Caco-2 (cell line): ENCODE results near the gene PCDHGA9. TPM values are rescaled to one million over a fixed set of nuclear protein-coding genes. Genes with fewer than 3 reads are reported as not detected.
"Not testable (repeated sequence)": the region's sequence is repeated elsewhere in the genome, so short reads cannot be mapped to it uniquely, and the experiment has no call there.

Experiments used
- BruUV-seq: library from RNA; stranded (reverse); fragments of 400-500 nt; replicated peaks from 2 replicates; lab custom pipeline; 2021; lab: Mats Ljungman, UMichigan
- CTCF ChIA-PET: fragments of 300-600 bp; sonication (Branson Sonifier 250); formaldehyde crosslinking; loops from one replicate; lab custom pipeline; 2022; ENCODE audit warnings: antibody characterized with exemption; lab: Charles Lee
- POLR2A ChIA-PET: fragments of 300-600 bp; sonication (Branson Sonifier 250); formaldehyde crosslinking; loops from one replicate; lab custom pipeline; 2022; ENCODE audit warnings: antibody characterized with exemption; lab: Charles Lee
- DNase-seq, 2 experiments: peaks; one replicate each; pipeline versions ENCODE4 v3.0.0 to v3.0.0-alpha.2; 2020 to 2022
- H3K27me3 ChIP-seq: replicated peaks from 2 replicates; pipeline ENCODE4 v1.6.0; 2011; ENCODE audit warnings: low read length; ENCODE audit not compliant: control insufficient read depth, insufficient read depth
- H3K36me3 ChIP-seq: 2 replicates; pipeline ENCODE4 v1.5.1; 2011; ENCODE audit warnings: low read length; ENCODE audit not compliant: control insufficient read depth, insufficient read depth
- H3K4me1 ChIP-seq: fragments of 250-450 bp; sonication (Bioruptor Pico); 2 replicates; pipeline ENCODE4 v1.5.1; 2020; ENCODE audit warnings: mild to moderate bottlenecking
- H3K4me3 ChIP-seq: 2 replicates; pipeline ENCODE4 v1.5.1; 2011; ENCODE audit warnings: low read depth, mild to moderate bottlenecking, control low read depth, low read length
- H3K9me3 ChIP-seq: fragments of 250-450 bp; sonication (Bioruptor Pico); 2 replicates; pipeline ENCODE4 v1.5.1; 2020; ENCODE audit warnings: mild to moderate bottlenecking, moderate library complexity
- H3K27ac Mint-ChIP-seq: one replicate; pipeline ENCODE4 v1.8.0; 2022; ENCODE audit warnings: mixed read lengths; ENCODE audit not compliant: unreplicated experiment
- H3K27me3 Mint-ChIP-seq: one replicate; pipeline ENCODE4 v1.8.0; 2022; ENCODE audit warnings: mixed read lengths; ENCODE audit not compliant: insufficient read depth, unreplicated experiment
- H3K36me3 Mint-ChIP-seq: one replicate; pipeline ENCODE4 v1.8.0; 2022; ENCODE audit warnings: mild to moderate bottlenecking, mixed read lengths; ENCODE audit not compliant: insufficient read depth, unreplicated experiment
- H3K4me1 Mint-ChIP-seq: one replicate; pipeline ENCODE4 v1.8.0; 2022; ENCODE audit warnings: low read depth, mixed read lengths; ENCODE audit not compliant: unreplicated experiment
- H3K4me3 Mint-ChIP-seq: one replicate; pipeline ENCODE4 v1.8.0; 2022; ENCODE audit warnings: mild to moderate bottlenecking, moderate library complexity, mixed read lengths; ENCODE audit not compliant: unreplicated experiment
- H3K9me3 Mint-ChIP-seq: one replicate; pipeline ENCODE4 v1.8.0; 2022; ENCODE audit warnings: mixed read lengths; ENCODE audit not compliant: unreplicated experiment
- CTCF ChIP-seq, 2 experiments: fragments of 200-600 bp in 1 of 2; IDR thresholded peaks; 1 replicate in 1 of 2; 2 replicates in 1 of 2; pipeline versions ENCODE4 v1.5.1 to v1.8.0; 2011 to 2022; ENCODE audit warnings: antibody characterized with exemption in 1 of 2, control low read depth in 1 of 2, inconsistent platforms in 1 of 2, low read depth in 1 of 2, low read length in 1 of 2, mild to moderate bottlenecking in 1 of 2, moderate library complexity in 1 of 2; ENCODE audit not compliant: insufficient read depth in 1 of 2, severe bottlenecking in 1 of 2, unreplicated experiment in 1 of 2
- intact Hi-C: fragments of 100-400 bp; cut with micrococcal nuclease; formaldehyde crosslinking; loops from one replicate; pipeline ENCODE4 v1.10.0; 2022; ENCODE audit not compliant: unreplicated experiment
- total RNA-seq: library from RNA; stranded (reverse); gene quantifications from 2 replicates; pipeline ENCODE4 v1.2.3, GENCODE V29; 2022

The PCDHGA9 gene
- total RNA-seq, 1 experiment from 2014 or later = 2.8 TPM

GRCh38 chr5:141417494-141418172, 15.1 kb downstream of the PCDHGA9 start, which contains the start of gene PCDHGB7:
Gene PCDHGB7 (plus strand): TSS chr5:141417677. CDS start chr5:141417860, 183 bp downstream.
- H3K4me3 Mint-ChIP-seq, H3K4me1 Mint-ChIP-seq, H3K4me1 ChIP-seq, H3K27ac Mint-ChIP-seq, H3K27me3 Mint-ChIP-seq, BruUV-seq, intact Hi-C loops, DNase-seq, H3K4me3 ChIP-seq, POLR2A ChIA-PET, H3K27me3 ChIP-seq, CTCF ChIA-PET, H3K36me3 ChIP-seq: not testable (repeated sequence)
- Mint-ChIP-seq H3K9me3 (peaks cover 30% of the 10 kb centered on the region), H3K36me3 (peaks cover 27% of the 10 kb centered on the region)
- peaks cover 12% of the 10 kb centered on the region for H3K9me3 ChIP-seq

DNA sequence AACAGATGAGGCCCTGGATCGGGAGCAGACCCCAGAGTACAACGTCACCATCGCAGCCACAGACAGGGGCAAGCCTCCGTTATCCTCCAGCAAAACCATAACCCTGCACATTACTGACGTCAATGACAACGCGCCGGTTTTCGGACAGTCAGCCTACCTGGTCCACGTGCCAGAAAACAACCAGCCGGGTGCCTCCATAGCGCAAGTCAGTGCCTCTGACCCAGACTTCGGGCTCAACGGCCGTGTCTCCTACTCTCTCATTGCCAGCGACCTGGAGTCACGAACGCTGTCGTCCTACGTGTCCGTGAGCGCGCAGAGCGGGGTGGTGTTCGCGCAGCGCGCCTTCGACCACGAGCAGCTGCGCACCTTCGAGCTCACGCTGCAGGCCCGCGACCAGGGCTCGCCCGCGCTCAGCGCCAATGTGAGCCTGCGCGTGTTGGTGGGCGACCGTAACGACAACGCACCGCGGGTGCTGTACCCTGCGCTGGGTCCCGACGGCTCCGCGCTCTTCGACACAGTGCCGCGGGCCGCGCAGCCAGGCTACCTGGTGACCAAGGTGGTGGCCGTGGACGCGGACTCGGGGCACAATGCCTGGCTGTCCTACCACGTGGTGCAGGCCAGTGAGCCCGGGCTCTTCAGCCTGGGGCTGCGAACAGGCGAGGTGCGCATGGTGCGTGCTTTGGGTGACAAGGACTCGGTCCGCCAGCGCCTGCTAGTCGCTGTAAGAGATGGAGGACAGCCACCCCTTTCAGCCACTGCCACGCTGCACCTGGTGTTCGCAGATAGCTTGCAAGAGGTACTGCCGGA, 16.7 kb downstream of the PCDHGA9 start:
- H3K9me3 Mint-ChIP-seq = peaks cover 20% of the 10 kb centered on the region
- no peaks in the 10 kb centered on the region for H3K36me3 ChIP-seq
- POLR2A ChIA-PET = no interaction called here
- no peak for DNase-seq
- no TSS peak for BruUV-seq
- TF ChIP-seq CTCF (IDR thresholded peaks at IDR 0.05; ENCODE audit: insufficient read depth in 1 of 2, low read depth in 1 of 2, low read length in 1 of 2, severe bottlenecking in 1 of 2, unreplicated experiment in 1 of 2) = no peak
- no peaks in the 10 kb centered on the region for H3K4me1 Mint-ChIP-seq
- peaks cover 16% of the 10 kb centered on the region for H3K9me3 ChIP-seq
- H3K27me3 Mint-ChIP-seq = no peaks in the 10 kb centered on the region
- no peaks in the 10 kb centered on the region for H3K27me3 ChIP-seq
- CTCF ChIA-PET = interaction anchor here (0.5 kb wide), 1 partner anchor 8 kb away, joined by 5 read pairs; no protein-coding TSS in a partner anchor
- no peak overlapping the region for H3K4me3 ChIP-seq
- peaks cover 27% of the 10 kb centered on the region for H3K36me3 Mint-ChIP-seq
- H3K4me3 Mint-ChIP-seq = no peak overlapping the region
- no peak overlapping the region for H3K27ac Mint-ChIP-seq
- no peaks in the 10 kb centered on the region for H3K4me1 ChIP-seq
- intact Hi-C loops = no loop called here

- TF ChIP-seq CTCF (IDR thresholded peaks at IDR 0.05; ENCODE audit: insufficient read depth in 1 of 2, low read depth in 1 of 2, low read length in 1 of 2, severe bottlenecking in 1 of 2, unreplicated experiment in 1 of 2) = no peak
- CTCF ChIA-PET = no interaction called here
These were observed 18.4 kb downstream of the PCDHGA9 start, which contains the start of gene PCDHGA11 for GRCh38 chr5:141420855-141421488. Gene PCDHGA11 (plus strand): TSS chr5:141421051. CDS start chr5:141421228, 177 bp downstream.

More at GRCh38 chr5:141420855-141421488, 18.4 kb downstream of the PCDHGA9 start, which contains the start of gene PCDHGA11:
- Histone ChIP-seq H3K36me3 (no peaks in the 10 kb centered on the region), H3K27me3 (no peaks in the 10 kb centered on the region), H3K9me3 (peaks cover 16% of the 10 kb centered on the region; the same call in 1 of the 2 replicates), H3K4me1 (no peaks in the 10 kb centered on the region), H3K4me3 (no peak within 1 kb of the TSS)
- no peaks in the 10 kb centered on the region for H3K27me3 Mint-ChIP-seq
- POLR2A ChIA-PET = interaction anchor here (0.6 kb wide), 1 partner anchor 101 kb away, joined by 4 read pairs; no protein-coding TSS in a partner anchor
- peaks cover 27% of the 10 kb centered on the region for H3K36me3 Mint-ChIP-seq
- H3K27ac Mint-ChIP-seq = no peak within 1 kb of the TSS
- no TSS peak for BruUV-seq
- H3K9me3 Mint-ChIP-seq = peaks cover 14% of the 10 kb centered on the region
- H3K4me3 Mint-ChIP-seq = no peak within 1 kb of the TSS
- intact Hi-C loops = no loop called here
- no peak for DNase-seq
- no peaks in the 10 kb centered on the region for H3K4me1 Mint-ChIP-seq
